Measurements from ENCODE around the gene CNIH3. TPM values are rescaled to one million over a fixed set of nuclear protein-coding genes. Genes with fewer than 3 reads are reported as not detected.

The CNIH3 gene
- total and polyA plus RNA-seq, 2 donors (not counting 3 experiments of a cell fraction or from before 2014, with no cell fraction given), result 1.3 to 2.5 TPM

GRCh38 chr1:224612246-224612645, 3.9 kb upstream of the CNIH3 start:
- CTCF ChIA-PET, result interaction anchor here (1.5 kb wide), 1 partner anchor 239 kb away, joined by 3 read pairs; no protein-coding TSS in a partner anchor
- Histone ChIP-seq H4K20me1 (replicated peaks; ENCODE audit: control insufficient read depth, extremely low read depth, insufficient read depth, low read length) (no peaks in the 10 kb centered on the region), H3K9me1 (replicated peaks; ENCODE audit: control insufficient read depth, extremely low read depth, insufficient read depth, low read length) (no peaks in the 10 kb centered on the region), H3K36me3 (ENCODE audit: control insufficient read depth in 2 of 2, extremely low read depth in 1 of 2, insufficient read depth in 2 of 2, low read length in 2 of 2) (no peaks in the 10 kb centered on the region), H3K27me3 (ENCODE audit: control insufficient read depth in 2 of 2, insufficient read depth in 2 of 2, low read length in 2 of 2) (peaks cover 21 to 24% of the 10 kb centered on the region in 2 experiments), H3K4me1 (ENCODE audit: control insufficient read depth, extremely low read depth, insufficient read depth, low read length) (peaks cover 4% of the 10 kb centered on the region), H3K79me2 (ENCODE audit: control insufficient read depth, insufficient read depth, low read length) (no peaks in the 10 kb centered on the region), H2AFZ (ENCODE audit: low read depth, low read length) (no peak overlapping the region), H3K9me3 (replicated peaks; ENCODE audit: control insufficient read depth, insufficient read depth, low read length) (no peaks in the 10 kb centered on the region), H3K4me2 (ENCODE audit: insufficient read depth, low read length) (no peak overlapping the region), H3K4me3 (replicated peaks in 1 of 3; ENCODE audit: insufficient read depth in 1 of 3, low read depth in 1 of 3, low read length in 3 of 3) (no peak overlapping the region), H3K9ac (replicated peaks; ENCODE audit: extremely low read depth, insufficient read depth, low read length) (no peak overlapping the region), H3K27ac (ENCODE audit: insufficient read depth, low read depth, low read length) (no peak overlapping the region)
- POLR2A ChIA-PET, result no interaction called here
- TF ChIP-seq POLR2AphosphoS5 (IDR thresholded peaks at IDR 0.05; ENCODE audit: insufficient read depth, low read depth, low read length) (no peak), GATA2 (IDR thresholded peaks at IDR 0.05; ENCODE audit: insufficient read depth, insufficient read length, low read depth, low read length) (no peak), FOS (IDR thresholded peaks at IDR 0.05; ENCODE audit: borderline replicate concordance, insufficient read depth, low read length) (no peak), JUN (IDR thresholded peaks at IDR 0.05; ENCODE audit: borderline replicate concordance, insufficient read depth, insufficient read length, low read depth) (no peak), MYC (IDR thresholded peaks at IDR 0.05; ENCODE audit: low read depth, low read length) (no peak), POLR2A (IDR thresholded peaks at IDR 0.05; ENCODE audit: low read depth, low read length) (no peak), EZH2 (IDR thresholded peaks at IDR 0.05; ENCODE audit: borderline replicate concordance, low read depth, low read length, severe bottlenecking) (no peak), MAX (IDR thresholded peaks at IDR 0.05; ENCODE audit: insufficient read depth, insufficient read length) (no peak)
- TF ChIP-seq, protein P1, sequence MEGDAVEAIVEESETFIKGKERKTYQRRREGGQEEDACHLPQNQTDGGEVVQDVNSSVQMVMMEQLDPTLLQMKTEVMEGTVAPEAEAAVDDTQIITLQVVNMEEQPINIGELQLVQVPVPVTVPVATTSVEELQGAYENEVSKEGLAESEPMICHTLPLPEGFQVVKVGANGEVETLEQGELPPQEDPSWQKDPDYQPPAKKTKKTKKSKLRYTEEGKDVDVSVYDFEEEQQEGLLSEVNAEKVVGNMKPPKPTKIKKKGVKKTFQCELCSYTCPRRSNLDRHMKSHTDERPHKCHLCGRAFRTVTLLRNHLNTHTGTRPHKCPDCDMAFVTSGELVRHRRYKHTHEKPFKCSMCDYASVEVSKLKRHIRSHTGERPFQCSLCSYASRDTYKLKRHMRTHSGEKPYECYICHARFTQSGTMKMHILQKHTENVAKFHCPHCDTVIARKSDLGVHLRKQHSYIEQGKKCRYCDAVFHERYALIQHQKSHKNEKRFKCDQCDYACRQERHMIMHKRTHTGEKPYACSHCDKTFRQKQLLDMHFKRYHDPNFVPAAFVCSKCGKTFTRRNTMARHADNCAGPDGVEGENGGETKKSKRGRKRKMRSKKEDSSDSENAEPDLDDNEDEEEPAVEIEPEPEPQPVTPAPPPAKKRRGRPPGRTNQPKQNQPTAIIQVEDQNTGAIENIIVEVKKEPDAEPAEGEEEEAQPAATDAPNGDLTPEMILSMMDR (IDR thresholded peaks at IDR 0.05; ENCODE audit: extremely low read depth in 1 of 2, insufficient read depth in 1 of 2, low read depth in 1 of 2, low read length in 2 of 2), result no peak
- no TSS peak for BruUV-seq (replicated peaks)
- dilution Hi-C loops (cut with MboI; ENCODE audit: extremely low pct_ligation_motif_present, low sequenced_read_pairs) (loop anchor here (25.0 kb wide), 1 partner anchor 100 kb away; no protein-coding TSS in a partner anchor), intact Hi-C loops (cut with micrococcal nuclease) (no loop called here)
- no peak for FAIRE-seq
- DNase-seq (ENCODE audit: low read depth, low spot score), result no peak

Measured in endothelial cell of umbilical vein (primary cell).